ENCODE results near the gene ARG2. TPM values are rescaled to one million over a fixed set of nuclear protein-coding genes. Genes with fewer than 3 reads are reported as not detected.

ARG2 gene
- total RNA-seq, 2 experiments from 2014 or later = 3.7 to 3.9 TPM

DNA sequence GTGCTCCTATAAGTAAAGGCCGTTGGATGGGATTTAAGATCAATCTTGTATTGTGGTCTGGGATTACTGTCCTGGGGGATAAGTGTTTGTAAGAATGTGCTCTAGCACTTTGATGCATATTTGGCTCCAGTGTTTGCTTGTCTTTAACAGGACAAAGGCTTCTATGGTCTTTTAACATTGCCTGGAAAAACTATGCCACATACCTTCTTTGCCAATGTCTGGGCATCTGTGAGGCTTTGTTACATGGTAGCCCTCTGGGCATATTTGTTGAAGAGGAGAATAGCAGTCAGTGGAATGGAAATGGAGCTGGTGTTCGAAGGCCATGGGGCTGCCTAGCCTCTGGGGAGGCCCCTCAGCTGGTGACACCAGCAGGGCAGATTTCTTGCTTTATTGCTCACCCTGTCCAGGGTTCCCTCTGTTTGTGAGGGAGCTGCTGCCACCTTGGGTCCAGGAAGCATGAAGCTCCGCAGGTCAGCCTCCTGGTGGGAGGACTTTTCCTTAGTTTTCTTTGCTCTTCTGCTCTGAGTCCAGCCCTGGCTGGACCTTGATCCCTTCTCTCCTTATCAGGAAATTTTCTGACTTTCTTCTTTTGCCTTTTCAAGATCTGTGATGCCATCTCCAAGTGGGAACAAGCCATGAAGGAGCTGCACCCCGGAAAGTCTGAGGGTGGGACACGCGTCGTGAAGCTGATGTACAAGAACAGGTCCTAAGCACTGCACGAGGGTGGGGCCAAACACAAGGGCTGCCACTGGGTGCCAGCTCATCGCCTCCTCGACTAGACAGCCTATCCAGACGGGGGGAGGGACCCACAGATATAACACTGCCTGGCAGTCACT is 39.2 kb upstream of the ARG2 start:
- no peak for DNase-seq
- H3K4me3 Mint-ChIP-seq = no peak overlapping the region
- no peaks in the 10 kb centered on the region for H3K4me1 Mint-ChIP-seq (ENCODE audit: low read depth)
- no peaks in the 10 kb centered on the region for H3K4me1 ChIP-seq (ENCODE audit: insufficient read depth, low read length)
- ChIA-PET POLR2A (interaction anchor here (1.1 kb wide), 1 partner anchor 92 kb away, joined by 4 read pairs; no protein-coding TSS in a partner anchor), CTCF (interaction anchor here (2.4 kb wide), 1 partner anchor 9 kb away, joined by 9 read pairs; no protein-coding TSS in a partner anchor)
- H3K9me3 Mint-ChIP-seq = no peaks in the 10 kb centered on the region
- H3K36me3 ChIP-seq (ENCODE audit: insufficient read depth, low read length) = no peaks in the 10 kb centered on the region
- H3K27me3 ChIP-seq (ENCODE audit: control insufficient read depth in 1 of 2, insufficient read depth in 2 of 2, low read length in 2 of 2) = no peaks in the 10 kb centered on the region
- no peaks in the 10 kb centered on the region for H3K9me3 ChIP-seq (ENCODE audit: control insufficient read depth in 1 of 2, insufficient read depth in 1 of 2, low read length in 2 of 2)
- no peaks in the 10 kb centered on the region for H3K36me3 Mint-ChIP-seq (ENCODE audit: low read depth)
- H3K27me3 Mint-ChIP-seq = no peaks in the 10 kb centered on the region
- no peak overlapping the region for H3K27ac Mint-ChIP-seq
- no peak overlapping the region for H3K4me3 ChIP-seq (ENCODE audit: low read length)
- ATAC-seq (ENCODE audit: poor library complexity) = no peak
- intact Hi-C loops (cut with DNase I, micrococcal nuclease) = no loop called here
- no peak overlapping the region for H3K27ac ChIP-seq (ENCODE audit: low read depth in 1 of 2, low read length in 2 of 2)
- TF ChIP-seq, protein P1, sequence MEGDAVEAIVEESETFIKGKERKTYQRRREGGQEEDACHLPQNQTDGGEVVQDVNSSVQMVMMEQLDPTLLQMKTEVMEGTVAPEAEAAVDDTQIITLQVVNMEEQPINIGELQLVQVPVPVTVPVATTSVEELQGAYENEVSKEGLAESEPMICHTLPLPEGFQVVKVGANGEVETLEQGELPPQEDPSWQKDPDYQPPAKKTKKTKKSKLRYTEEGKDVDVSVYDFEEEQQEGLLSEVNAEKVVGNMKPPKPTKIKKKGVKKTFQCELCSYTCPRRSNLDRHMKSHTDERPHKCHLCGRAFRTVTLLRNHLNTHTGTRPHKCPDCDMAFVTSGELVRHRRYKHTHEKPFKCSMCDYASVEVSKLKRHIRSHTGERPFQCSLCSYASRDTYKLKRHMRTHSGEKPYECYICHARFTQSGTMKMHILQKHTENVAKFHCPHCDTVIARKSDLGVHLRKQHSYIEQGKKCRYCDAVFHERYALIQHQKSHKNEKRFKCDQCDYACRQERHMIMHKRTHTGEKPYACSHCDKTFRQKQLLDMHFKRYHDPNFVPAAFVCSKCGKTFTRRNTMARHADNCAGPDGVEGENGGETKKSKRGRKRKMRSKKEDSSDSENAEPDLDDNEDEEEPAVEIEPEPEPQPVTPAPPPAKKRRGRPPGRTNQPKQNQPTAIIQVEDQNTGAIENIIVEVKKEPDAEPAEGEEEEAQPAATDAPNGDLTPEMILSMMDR (IDR thresholded peaks at IDR 0.05) = no peak

DNA sequence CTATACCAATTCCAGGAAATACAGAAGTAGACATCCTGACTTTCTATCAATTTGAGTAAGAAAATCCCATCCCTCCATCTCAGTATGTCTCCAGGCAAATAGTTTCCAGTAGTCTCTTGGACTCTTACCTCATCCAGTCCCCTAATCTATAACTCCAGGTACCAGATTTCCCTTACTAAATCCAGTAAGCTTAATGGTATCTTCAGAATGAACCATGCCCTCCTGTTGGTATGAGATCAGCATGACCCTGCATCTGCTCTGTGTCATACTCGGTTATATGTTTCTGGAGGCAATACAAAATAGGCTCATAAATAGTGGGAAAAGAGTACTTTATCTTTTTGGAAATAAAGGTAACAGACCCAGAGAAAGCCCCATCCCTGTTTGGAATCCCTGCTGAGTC is 38.1 kb upstream of the ARG2 start:
- Mint-ChIP-seq H3K36me3 (ENCODE audit: low read depth) (no peaks in the 10 kb centered on the region), H3K27ac (no peak overlapping the region), H3K4me1 (ENCODE audit: low read depth) (no peaks in the 10 kb centered on the region), H3K27me3 (no peaks in the 10 kb centered on the region), H3K9me3 (no peaks in the 10 kb centered on the region), H3K4me3 (no peak overlapping the region)
- no peak for DNase-seq
- CTCF ChIA-PET = interaction anchor here (2.4 kb wide), 1 partner anchor 10 kb away, joined by 9 read pairs; no protein-coding TSS in a partner anchor
- no peak for ATAC-seq (ENCODE audit: poor library complexity)
- Histone ChIP-seq H3K9me3 (ENCODE audit: control insufficient read depth in 1 of 2, insufficient read depth in 1 of 2, low read length in 2 of 2) (no peaks in the 10 kb centered on the region), H3K4me1 (ENCODE audit: insufficient read depth, low read length) (no peaks in the 10 kb centered on the region), H3K4me3 (ENCODE audit: low read length) (no peak overlapping the region), H3K36me3 (ENCODE audit: insufficient read depth, low read length) (no peaks in the 10 kb centered on the region), H3K27ac (ENCODE audit: low read depth in 1 of 2, low read length in 2 of 2) (no peak overlapping the region), H3K27me3 (ENCODE audit: control insufficient read depth in 1 of 2, insufficient read depth in 2 of 2, low read length in 2 of 2) (no peaks in the 10 kb centered on the region)
- POLR2A ChIA-PET = interaction anchor here (1.1 kb wide), 1 partner anchor 91 kb away, joined by 4 read pairs; no protein-coding TSS in a partner anchor
- TF ChIP-seq, protein P1 (IDR thresholded peaks at IDR 0.05) = no peak
- intact Hi-C loops (cut with DNase I, micrococcal nuclease) = no loop called here

DNA sequence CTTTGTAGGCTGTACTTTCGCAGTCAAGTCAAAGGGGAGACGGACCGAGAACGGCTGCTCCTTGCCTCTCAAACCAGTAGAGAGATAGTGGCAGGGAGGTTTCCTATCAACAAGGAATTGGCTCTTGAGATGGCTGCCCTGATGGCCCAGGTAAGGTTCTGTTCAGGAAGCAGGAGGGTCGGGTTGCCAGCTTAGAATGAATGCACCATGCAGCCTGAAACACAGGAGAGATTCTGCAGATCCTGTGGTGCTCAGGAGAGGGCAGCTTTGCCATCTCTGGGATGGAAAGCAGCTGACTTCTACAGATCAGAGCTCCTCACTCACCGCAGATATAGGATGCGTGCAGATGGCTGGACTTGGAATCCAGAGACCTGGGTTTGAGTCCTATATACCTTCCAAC is 37.7 kb upstream of the ARG2 start:
- H3K9me3 ChIP-seq (ENCODE audit: control insufficient read depth in 1 of 2, insufficient read depth in 1 of 2, low read length in 2 of 2) = no peaks in the 10 kb centered on the region
- Mint-ChIP-seq H3K27me3 (no peaks in the 10 kb centered on the region), H3K4me3 (no peak overlapping the region), H3K9me3 (no peaks in the 10 kb centered on the region), H3K4me1 (ENCODE audit: low read depth) (no peaks in the 10 kb centered on the region), H3K27ac (no peak overlapping the region), H3K36me3 (ENCODE audit: low read depth) (peaks cover under 1% of the 10 kb centered on the region)
- ATAC-seq (ENCODE audit: poor library complexity) (no peak), DNase-seq (no peak)
- H3K27me3 ChIP-seq (ENCODE audit: control insufficient read depth in 1 of 2, insufficient read depth in 2 of 2, low read length in 2 of 2) = no peaks in the 10 kb centered on the region
- peaks cover under 1% of the 10 kb centered on the region for H3K36me3 ChIP-seq (ENCODE audit: insufficient read depth, low read length)
- ChIA-PET POLR2A (no interaction called here), CTCF (no interaction called here)
- no peak overlapping the region for H3K27ac ChIP-seq (ENCODE audit: low read depth in 1 of 2, low read length in 2 of 2)
- H3K4me1 ChIP-seq (ENCODE audit: insufficient read depth, low read length) = no peaks in the 10 kb centered on the region
- H3K4me3 ChIP-seq (ENCODE audit: low read length) = no peak overlapping the region
- TF ChIP-seq, protein P1 (IDR thresholded peaks at IDR 0.05) = no peak
- intact Hi-C loops (cut with DNase I, micrococcal nuclease) = no loop called here

Data from CD4-positive, alpha-beta T cell (primary cell).